ENCODE results near the gene CCDC30. TPM values are rescaled to one million over a fixed set of nuclear protein-coding genes. Genes with fewer than 3 reads are reported as not detected.

CCDC30 gene
- total RNA-seq, 1 donor from 2014 or later: 3.0 TPM

DNA sequence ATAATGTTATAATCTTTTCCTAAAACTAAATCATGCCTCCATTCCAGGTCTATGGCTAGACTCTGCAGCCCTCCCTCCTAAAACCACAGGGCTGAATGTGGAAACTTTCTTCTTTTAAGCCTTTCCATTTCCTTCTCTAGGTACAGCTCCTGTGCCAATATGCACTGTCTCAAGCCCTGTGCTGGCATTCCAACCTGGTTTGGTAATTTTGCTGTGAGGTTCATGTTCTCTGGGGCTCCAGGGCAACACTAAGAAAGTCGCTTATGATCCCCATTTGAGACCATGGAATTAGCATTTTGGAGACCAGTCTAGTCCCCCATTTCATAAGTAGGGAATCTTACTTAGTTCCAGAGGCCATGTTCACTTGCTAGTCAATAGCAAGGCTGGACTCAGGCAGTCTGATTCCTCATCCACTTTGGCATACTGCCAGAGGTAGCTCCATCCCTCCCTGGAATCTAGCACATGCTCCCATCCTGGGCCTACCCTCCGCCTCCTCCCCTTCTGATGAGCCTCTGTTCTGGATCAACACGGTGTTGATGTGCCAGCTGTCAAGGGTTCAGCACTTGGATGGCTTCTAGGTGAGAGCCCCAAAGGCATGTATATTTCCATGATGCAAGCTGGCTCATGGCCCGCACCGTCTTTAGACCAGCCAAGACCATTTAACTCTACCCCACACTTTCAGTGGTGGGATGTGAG, 43.8 kb upstream of the CCDC30 start:
- Mint-ChIP-seq H3K4me3 (ENCODE audit: unreplicated experiment) (no peak overlapping the region), H3K36me3 (ENCODE audit: unreplicated experiment) (no peaks in the 10 kb centered on the region), H3K27ac (ENCODE audit: unreplicated experiment) (no peak overlapping the region), H3K27me3 (ENCODE audit: unreplicated experiment) (no peaks in the 10 kb centered on the region), H3K9me3 (ENCODE audit: unreplicated experiment) (peaks cover 3% of the 10 kb centered on the region), H3K4me1 (ENCODE audit: low read depth, unreplicated experiment) (peaks cover 37% of the 10 kb centered on the region)
- no peak for DNase-seq
- TF ChIP-seq, protein P1, sequence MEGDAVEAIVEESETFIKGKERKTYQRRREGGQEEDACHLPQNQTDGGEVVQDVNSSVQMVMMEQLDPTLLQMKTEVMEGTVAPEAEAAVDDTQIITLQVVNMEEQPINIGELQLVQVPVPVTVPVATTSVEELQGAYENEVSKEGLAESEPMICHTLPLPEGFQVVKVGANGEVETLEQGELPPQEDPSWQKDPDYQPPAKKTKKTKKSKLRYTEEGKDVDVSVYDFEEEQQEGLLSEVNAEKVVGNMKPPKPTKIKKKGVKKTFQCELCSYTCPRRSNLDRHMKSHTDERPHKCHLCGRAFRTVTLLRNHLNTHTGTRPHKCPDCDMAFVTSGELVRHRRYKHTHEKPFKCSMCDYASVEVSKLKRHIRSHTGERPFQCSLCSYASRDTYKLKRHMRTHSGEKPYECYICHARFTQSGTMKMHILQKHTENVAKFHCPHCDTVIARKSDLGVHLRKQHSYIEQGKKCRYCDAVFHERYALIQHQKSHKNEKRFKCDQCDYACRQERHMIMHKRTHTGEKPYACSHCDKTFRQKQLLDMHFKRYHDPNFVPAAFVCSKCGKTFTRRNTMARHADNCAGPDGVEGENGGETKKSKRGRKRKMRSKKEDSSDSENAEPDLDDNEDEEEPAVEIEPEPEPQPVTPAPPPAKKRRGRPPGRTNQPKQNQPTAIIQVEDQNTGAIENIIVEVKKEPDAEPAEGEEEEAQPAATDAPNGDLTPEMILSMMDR (IDR thresholded peaks at IDR 0.05; ENCODE audit: partially characterized antibody, unreplicated experiment): no peak

DNA sequence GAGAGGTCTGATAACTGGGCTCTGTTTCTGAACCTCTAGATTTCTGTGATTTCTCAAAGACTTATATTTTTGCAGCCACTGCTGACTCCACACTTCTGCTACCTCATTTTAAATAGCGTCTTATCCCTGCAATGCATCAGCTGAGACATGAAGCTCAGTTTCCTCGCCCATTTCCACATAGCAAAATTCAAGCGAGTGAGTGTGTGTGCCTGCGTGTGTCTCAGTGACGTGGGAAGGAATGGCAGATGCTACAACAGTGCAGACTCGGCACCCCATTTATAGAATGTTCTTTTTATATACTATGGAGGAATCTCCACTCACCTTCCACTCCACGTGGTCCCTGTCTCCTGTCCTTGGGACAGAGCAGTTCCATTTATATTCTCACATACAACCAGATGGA, 43.0 kb upstream of the CCDC30 start:
- Mint-ChIP-seq H3K27ac (ENCODE audit: unreplicated experiment) (no peak overlapping the region), H3K9me3 (ENCODE audit: unreplicated experiment) (peaks cover 3% of the 10 kb centered on the region), H3K4me3 (ENCODE audit: unreplicated experiment) (no peak overlapping the region), H3K27me3 (ENCODE audit: unreplicated experiment) (no peaks in the 10 kb centered on the region), H3K4me1 (ENCODE audit: low read depth, unreplicated experiment) (peaks cover 37% of the 10 kb centered on the region), H3K36me3 (ENCODE audit: unreplicated experiment) (no peaks in the 10 kb centered on the region)
- TF ChIP-seq, protein P1 (IDR thresholded peaks at IDR 0.05; ENCODE audit: partially characterized antibody, unreplicated experiment): no peak
- no peak for DNase-seq

DNA sequence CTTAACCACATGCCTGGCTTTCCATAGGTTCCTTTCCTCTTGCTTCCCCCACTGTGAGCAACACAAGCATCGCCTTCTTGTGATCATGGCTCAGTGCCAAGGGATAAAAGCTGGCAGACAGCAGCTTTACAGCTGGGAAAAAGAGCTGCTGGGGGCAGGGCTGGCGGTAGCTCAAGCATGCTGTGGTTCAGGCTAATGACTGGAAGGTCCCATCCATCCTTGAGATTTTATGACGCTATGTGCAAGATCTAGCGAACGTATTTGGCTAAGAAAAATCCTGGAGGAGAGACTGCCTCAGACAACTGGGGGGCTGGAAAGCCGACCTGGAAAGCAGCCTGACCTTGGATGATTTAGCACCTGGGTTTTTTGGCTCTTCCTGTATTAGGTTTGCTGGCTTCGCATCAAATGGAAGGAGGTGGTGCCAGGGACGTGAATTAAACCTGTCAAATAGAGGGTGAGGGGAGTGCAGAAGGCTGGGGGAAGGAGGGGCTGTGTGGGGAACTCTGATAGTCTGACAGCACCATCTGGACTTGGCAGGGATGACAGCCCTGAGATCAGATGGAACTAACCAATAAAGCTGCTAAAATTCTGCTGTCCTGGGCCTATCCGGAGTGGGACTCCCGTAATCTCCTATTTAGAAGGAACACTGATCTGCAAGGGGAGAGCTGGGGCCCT, 42.0 kb upstream of the CCDC30 start:
- Mint-ChIP-seq H3K27ac (ENCODE audit: unreplicated experiment) (peak overlapping the region; percentile 79), H3K4me1 (ENCODE audit: low read depth, unreplicated experiment) (peaks cover 37% of the 10 kb centered on the region), H3K9me3 (ENCODE audit: unreplicated experiment) (peaks cover 3% of the 10 kb centered on the region), H3K27me3 (ENCODE audit: unreplicated experiment) (no peaks in the 10 kb centered on the region), H3K36me3 (ENCODE audit: unreplicated experiment) (no peaks in the 10 kb centered on the region), H3K4me3 (ENCODE audit: unreplicated experiment) (peak overlapping the region; percentile 56)
- peak; percentile 42 for DNase-seq
- TF ChIP-seq, protein P1 (IDR thresholded peaks at IDR 0.05; ENCODE audit: partially characterized antibody, unreplicated experiment): no peak

DNA sequence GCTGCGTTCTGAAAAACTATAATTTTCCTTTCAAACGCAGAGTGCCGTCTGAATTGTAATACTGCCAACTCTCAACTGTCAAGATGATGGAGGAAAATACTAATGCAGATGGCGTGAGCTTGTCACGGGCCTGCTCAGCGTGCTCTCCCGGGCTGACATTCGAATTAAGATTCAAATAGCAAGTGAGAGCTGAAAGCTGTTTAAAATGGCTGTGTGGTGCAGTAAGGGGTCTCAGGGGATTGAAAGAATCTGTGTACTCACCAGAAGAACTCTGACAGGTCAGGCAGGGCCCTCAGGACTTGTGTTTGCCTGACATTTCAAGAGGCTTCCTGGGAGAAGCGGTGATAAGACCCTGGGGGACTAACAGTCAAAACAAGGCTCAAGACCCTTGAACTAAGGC, 40.3 kb upstream of the CCDC30 start:
- no peaks in the 10 kb centered on the region for H3K27me3 Mint-ChIP-seq (ENCODE audit: unreplicated experiment)
- H3K9me3 Mint-ChIP-seq (ENCODE audit: unreplicated experiment): peaks cover 3% of the 10 kb centered on the region
- H3K4me1 Mint-ChIP-seq (ENCODE audit: low read depth, unreplicated experiment): peaks cover 37% of the 10 kb centered on the region
- no peaks in the 10 kb centered on the region for H3K36me3 Mint-ChIP-seq (ENCODE audit: unreplicated experiment)
- peak overlapping the region; percentile 55 for H3K4me3 Mint-ChIP-seq (ENCODE audit: unreplicated experiment)
- TF ChIP-seq, protein P1 (IDR thresholded peaks at IDR 0.05; ENCODE audit: partially characterized antibody, unreplicated experiment): no peak
- no peak for DNase-seq
- peak overlapping the region; percentile 31 for H3K27ac Mint-ChIP-seq (ENCODE audit: unreplicated experiment)

DNA sequence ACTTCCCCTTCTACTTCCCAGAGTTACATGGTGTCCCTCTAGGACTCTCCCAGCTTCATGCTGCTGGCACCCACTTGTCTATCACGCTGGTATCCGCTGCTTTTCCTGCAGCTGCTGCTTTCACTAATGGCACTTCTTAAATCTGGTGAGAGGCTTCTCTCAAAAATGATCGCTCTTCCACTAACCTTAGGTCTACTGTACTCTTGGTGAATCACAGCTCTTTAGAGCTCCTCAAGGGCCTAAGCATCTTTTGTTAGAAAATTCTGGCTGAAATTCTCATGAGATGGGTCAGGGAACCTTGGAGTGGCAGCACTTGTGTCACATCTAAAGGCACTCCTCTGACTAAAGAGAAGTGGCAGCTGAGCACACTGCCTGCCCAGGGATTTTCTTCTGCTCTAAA, 39.4 kb upstream of the CCDC30 start:
- peaks cover 2% of the 10 kb centered on the region for H3K9me3 Mint-ChIP-seq (ENCODE audit: unreplicated experiment)
- no peaks in the 10 kb centered on the region for H3K36me3 Mint-ChIP-seq (ENCODE audit: unreplicated experiment)
- H3K4me3 Mint-ChIP-seq (ENCODE audit: unreplicated experiment): peak overlapping the region; percentile 6
- no peak for DNase-seq
- TF ChIP-seq, protein P1 (IDR thresholded peaks at IDR 0.05; ENCODE audit: partially characterized antibody, unreplicated experiment): no peak
- peak overlapping the region; percentile 30 for H3K27ac Mint-ChIP-seq (ENCODE audit: unreplicated experiment)
- H3K4me1 Mint-ChIP-seq (ENCODE audit: low read depth, unreplicated experiment): peaks cover 37% of the 10 kb centered on the region
- no peaks in the 10 kb centered on the region for H3K27me3 Mint-ChIP-seq (ENCODE audit: unreplicated experiment)

All from glutamatergic neuron (in vitro differentiated cells).